Measurements from ENCODE around the gene B3GALNT2.

Gene B3GALNT2

GRCh38 chr1:235401251-235401650 lies 103.0 kb downstream of the B3GALNT2 start (continued):
- TF ChIP-seq KLF17 (tag by site-specific recombination; IDR thresholded peaks at IDR 0.05) (no peak), ZNF391 (tag by site-specific recombination; IDR thresholded peaks at IDR 0.05; ENCODE audit: borderline replicate concordance, low read depth) (no peak), ZNF623 (tag by site-specific recombination; IDR thresholded peaks at IDR 0.05) (no peak), ZNF133 (tag by site-specific recombination; IDR thresholded peaks at IDR 0.05) (no peak), MEIS1 (CRISPR knock-in tag; IDR thresholded peaks at IDR 0.05; ENCODE audit: borderline replicate concordance) (no peak)
